ENCODE results near the gene ID2.

Gene ID2

DNA sequence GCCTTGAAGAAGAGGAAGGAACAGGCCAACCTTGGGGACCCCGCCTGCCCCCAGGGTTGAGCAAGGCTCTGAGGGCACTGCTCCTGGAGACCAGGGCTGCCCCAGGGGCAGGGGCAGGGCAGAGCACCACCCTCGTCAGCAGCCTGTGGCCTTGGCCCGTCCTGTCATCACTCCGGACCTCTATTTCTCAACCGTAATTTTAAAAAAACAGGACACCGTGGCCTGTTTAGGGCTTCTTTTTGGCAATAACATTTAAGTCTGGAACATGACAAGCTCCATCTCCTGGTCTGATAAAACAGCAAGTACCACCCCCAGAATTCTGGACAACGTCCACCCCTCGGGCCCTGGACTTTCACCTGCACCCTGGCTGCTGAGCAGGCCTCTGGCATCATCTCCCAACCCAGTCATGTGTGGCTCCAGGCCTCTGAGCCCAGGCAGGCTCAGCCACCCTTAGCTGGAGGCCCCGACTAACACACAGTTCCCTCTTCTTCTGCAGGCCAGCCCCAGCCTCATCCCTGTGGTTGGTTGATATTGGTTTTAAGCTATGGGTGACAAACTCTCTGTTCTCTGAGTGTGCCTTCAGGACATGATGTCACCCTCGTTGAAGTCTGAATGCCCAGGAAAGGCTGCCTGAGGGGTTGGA, 22.6 kb upstream of the ID2 start:
- Histone ChIP-seq H2AFZ (peak overlapping the region; percentile 55), H3K4me3 (ENCODE audit: low read depth, low read length) (no peak overlapping the region), H3K36me3 (ENCODE audit: control insufficient read depth, insufficient read depth, low read length) (no peaks in the 10 kb centered on the region), H3K4me2 (ENCODE audit: low read length) (no peak overlapping the region), H3K9ac (no peak overlapping the region), H3K27me3 (ENCODE audit: control insufficient read depth, insufficient read depth, low read length) (no peaks in the 10 kb centered on the region), H3K9me3 (ENCODE audit: control insufficient read depth, low read length) (no peaks in the 10 kb centered on the region), H3K79me2 (no peaks in the 10 kb centered on the region), H3K4me1 (peaks cover 10% of the 10 kb centered on the region), H3K27ac (no peak overlapping the region)
- TF ChIP-seq, protein P1, sequence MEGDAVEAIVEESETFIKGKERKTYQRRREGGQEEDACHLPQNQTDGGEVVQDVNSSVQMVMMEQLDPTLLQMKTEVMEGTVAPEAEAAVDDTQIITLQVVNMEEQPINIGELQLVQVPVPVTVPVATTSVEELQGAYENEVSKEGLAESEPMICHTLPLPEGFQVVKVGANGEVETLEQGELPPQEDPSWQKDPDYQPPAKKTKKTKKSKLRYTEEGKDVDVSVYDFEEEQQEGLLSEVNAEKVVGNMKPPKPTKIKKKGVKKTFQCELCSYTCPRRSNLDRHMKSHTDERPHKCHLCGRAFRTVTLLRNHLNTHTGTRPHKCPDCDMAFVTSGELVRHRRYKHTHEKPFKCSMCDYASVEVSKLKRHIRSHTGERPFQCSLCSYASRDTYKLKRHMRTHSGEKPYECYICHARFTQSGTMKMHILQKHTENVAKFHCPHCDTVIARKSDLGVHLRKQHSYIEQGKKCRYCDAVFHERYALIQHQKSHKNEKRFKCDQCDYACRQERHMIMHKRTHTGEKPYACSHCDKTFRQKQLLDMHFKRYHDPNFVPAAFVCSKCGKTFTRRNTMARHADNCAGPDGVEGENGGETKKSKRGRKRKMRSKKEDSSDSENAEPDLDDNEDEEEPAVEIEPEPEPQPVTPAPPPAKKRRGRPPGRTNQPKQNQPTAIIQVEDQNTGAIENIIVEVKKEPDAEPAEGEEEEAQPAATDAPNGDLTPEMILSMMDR (IDR thresholded peaks at IDR 0.05) = no peak

DNA sequence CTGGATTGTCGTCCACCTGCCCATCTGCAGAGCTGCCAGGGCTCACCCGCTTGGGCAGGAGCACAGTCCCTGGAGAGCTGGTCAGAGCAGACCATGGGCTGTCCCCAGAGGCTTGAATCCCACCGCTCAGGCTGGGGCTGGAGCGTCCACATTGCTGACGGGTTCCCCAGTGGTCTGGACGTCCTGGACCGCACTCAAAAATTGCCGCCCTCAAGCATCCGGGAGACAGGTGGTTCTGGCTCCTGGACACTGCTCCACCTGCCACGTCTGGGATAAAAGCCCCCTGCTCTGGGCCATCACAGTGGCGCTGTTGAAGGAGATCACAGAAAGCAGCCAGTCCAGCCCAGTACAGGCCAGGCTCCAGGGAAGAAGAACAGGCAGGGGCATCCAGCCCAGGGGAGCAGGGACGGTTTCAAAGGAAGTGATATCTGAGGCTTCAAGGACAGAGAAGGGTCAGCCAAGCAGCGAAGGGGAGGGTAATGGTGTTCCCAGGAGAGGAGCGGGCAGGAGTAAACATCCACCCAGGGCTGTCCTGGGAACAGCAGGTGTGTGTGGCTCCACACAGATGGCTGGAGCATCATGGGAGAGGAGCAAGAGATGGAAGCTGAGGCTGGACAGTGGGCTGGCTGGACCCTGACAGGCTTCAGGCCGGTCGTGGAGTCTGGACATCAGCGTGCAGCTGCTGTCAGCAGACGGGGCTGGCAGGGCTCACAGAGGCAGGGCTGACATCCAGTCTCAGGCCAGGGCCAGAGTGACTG, 21.9 kb upstream of the ID2 start:
- H3K27me3 ChIP-seq (ENCODE audit: control insufficient read depth, insufficient read depth, low read length) = no peaks in the 10 kb centered on the region
- H3K27ac ChIP-seq = peak overlapping the region; percentile 62
- TF ChIP-seq, protein P1 (IDR thresholded peaks at IDR 0.05) = no peak
- H3K9me3 ChIP-seq (ENCODE audit: control insufficient read depth, low read length) = no peaks in the 10 kb centered on the region
- no peak overlapping the region for H3K9ac ChIP-seq
- H3K4me2 ChIP-seq (ENCODE audit: low read length) = no peak overlapping the region
- H3K4me3 ChIP-seq (ENCODE audit: low read depth, low read length) = no peak overlapping the region
- H3K79me2 ChIP-seq = no peaks in the 10 kb centered on the region
- H3K4me1 ChIP-seq = peaks cover 10% of the 10 kb centered on the region
- no peaks in the 10 kb centered on the region for H3K36me3 ChIP-seq (ENCODE audit: control insufficient read depth, insufficient read depth, low read length)
- H2AFZ ChIP-seq = peak overlapping the region; percentile 55

DNA sequence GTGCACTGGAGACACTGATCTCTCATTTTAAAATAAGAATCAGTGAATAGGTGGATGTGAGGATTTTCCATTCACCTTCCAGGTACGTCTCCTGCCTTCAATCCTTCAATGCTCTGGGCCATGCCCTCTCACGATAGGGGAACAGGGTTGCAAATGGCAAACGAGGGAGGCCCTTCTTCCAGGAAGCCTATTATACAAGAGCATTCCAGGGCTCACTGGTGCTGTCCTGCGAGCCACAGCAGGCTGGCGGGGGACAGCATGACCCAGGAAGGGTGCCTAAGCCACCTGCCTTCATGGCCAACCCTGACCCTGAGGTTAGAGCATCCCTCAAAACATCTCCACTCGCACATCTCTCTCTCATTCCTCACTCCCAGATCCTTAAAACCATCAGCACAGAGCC, 20.6 kb upstream of the ID2 start:
- H3K9ac ChIP-seq = no peak overlapping the region
- no peaks in the 10 kb centered on the region for H3K79me2 ChIP-seq
- peaks cover 10% of the 10 kb centered on the region for H3K4me1 ChIP-seq

GRCh38 chr2:8661736-8662135, 20.1 kb upstream of the ID2 start:
- Histone ChIP-seq H3K27ac (no peak overlapping the region), H3K4me2 (ENCODE audit: low read length) (no peak overlapping the region), H2AFZ (no peak overlapping the region), H3K36me3 (ENCODE audit: control insufficient read depth, insufficient read depth, low read length) (no peaks in the 10 kb centered on the region), H3K79me2 (no peaks in the 10 kb centered on the region), H3K4me1 (peaks cover 10% of the 10 kb centered on the region), H3K27me3 (ENCODE audit: control insufficient read depth, insufficient read depth, low read length) (no peaks in the 10 kb centered on the region), H3K4me3 (ENCODE audit: low read depth, low read length) (no peak overlapping the region), H3K9ac (no peak overlapping the region), H3K9me3 (ENCODE audit: control insufficient read depth, low read length) (no peaks in the 10 kb centered on the region)
- TF ChIP-seq, protein P1 (IDR thresholded peaks at IDR 0.05) = no peak

More for the DNA sequence above, 20.6 kb upstream of the ID2 start:
- no peak overlapping the region for H3K4me3 ChIP-seq (ENCODE audit: low read depth, low read length)
- H3K4me2 ChIP-seq (ENCODE audit: low read length) = no peak overlapping the region
- H2AFZ ChIP-seq = no peak overlapping the region
- H3K27ac ChIP-seq = no peak overlapping the region
- H3K27me3 ChIP-seq (ENCODE audit: control insufficient read depth, insufficient read depth, low read length) = no peaks in the 10 kb centered on the region
- no peaks in the 10 kb centered on the region for H3K9me3 ChIP-seq (ENCODE audit: control insufficient read depth, low read length)
- TF ChIP-seq, protein P1 (IDR thresholded peaks at IDR 0.05) = no peak
- no peaks in the 10 kb centered on the region for H3K36me3 ChIP-seq (ENCODE audit: control insufficient read depth, insufficient read depth, low read length)
